NCI-H345 treated with DMSO at 0.1 percent for 48 hours (cell line): Measurements from ENCODE around the gene FRMPD2.
"Not testable (repeated sequence)": the region's sequence is repeated elsewhere in the genome, so short reads cannot be mapped to it uniquely, and the experiment has no call there.

ENCODE experiments used
- DNase-seq: peaks from one replicate; lab custom pipeline; 2025; ENCODE audit not compliant: unreplicated experiment; lab: John Stamatoyannopoulos, UW

The FRMPD2 gene

GRCh38 chr10:48290286-48290685 is 15.8 kb upstream of the FRMPD2 start:
- no peak for DNase-seq

- DNase-seq, result peak; percentile 23
Observed at GRCh38 chr10:48289501-48290238, 15.2 kb upstream of the FRMPD2 start.

GRCh38 chr10:48288661-48289060 is 14.2 kb upstream of the FRMPD2 start:
- no peak for DNase-seq

GRCh38 chr10:48287417-48288391 is 13.2 kb upstream of the FRMPD2 start:
- DNase-seq, result no peak

- DNase-seq, result no peak
Observed at GRCh38 chr10:48286356-48286755, 11.9 kb upstream of the FRMPD2 start.

GRCh38 chr10:48285710-48286109 is 11.2 kb upstream of the FRMPD2 start:
- DNase-seq, result no peak

- no peak for DNase-seq
Observed at GRCh38 chr10:48284811-48285210, 10.3 kb upstream of the FRMPD2 start.

- no peak for DNase-seq
Observed at GRCh38 chr10:48284002-48284546, 9.6 kb upstream of the FRMPD2 start.

GRCh38 chr10:48282829-48283228 is 8.3 kb upstream of the FRMPD2 start:
- DNase-seq, result no peak

- DNase-seq, result not testable (repeated sequence)
Observed at GRCh38 chr10:48281697-48282096, 7.2 kb upstream of the FRMPD2 start.

GRCh38 chr10:48279081-48279751 is 4.7 kb upstream of the FRMPD2 start:
- DNase-seq, result no peak

GRCh38 chr10:48277093-48277492 is 2.6 kb upstream of the FRMPD2 start:
- no peak for DNase-seq

- no peak for DNase-seq
Observed at GRCh38 chr10:48273741-48274140, 755 bp downstream of the FRMPD2 start.

GRCh38 chr10:48272682-48273081 is 1.8 kb downstream of the FRMPD2 start:
- DNase-seq, result no peak

GRCh38 chr10:48271047-48271730 is 3.3 kb downstream of the FRMPD2 start:
- no peak for DNase-seq

- DNase-seq, result no peak
Observed at GRCh38 chr10:48266528-48266927, 8.0 kb downstream of the FRMPD2 start.

GRCh38 chr10:48258105-48258504 is 16.4 kb downstream of the FRMPD2 start:
- no peak for DNase-seq

GRCh38 chr10:48257407-48257961 is 17.0 kb downstream of the FRMPD2 start:
- DNase-seq, result no peak

- DNase-seq, result no peak
Observed at GRCh38 chr10:48255722-48256121, 18.8 kb downstream of the FRMPD2 start.
